GM18498 (cell line): ENCODE measurements around the gene MOBP.
A peak's percentile ranks its signal among the peaks of the same experiment; 100 is the strongest.
"Not testable (repeated sequence)": the region's sequence is repeated elsewhere in the genome, so short reads cannot be mapped to it uniquely, and the experiment has no call there.

Source experiments
- ATAC-seq: cut with Tn5 transposase; IDR thresholded peaks from one replicate; pipeline ENCODE4 v1.9.1; 2021; ENCODE audit warnings: mild to moderate bottlenecking, moderate library complexity; ENCODE audit not compliant: unreplicated experiment

Gene MOBP, protein sequence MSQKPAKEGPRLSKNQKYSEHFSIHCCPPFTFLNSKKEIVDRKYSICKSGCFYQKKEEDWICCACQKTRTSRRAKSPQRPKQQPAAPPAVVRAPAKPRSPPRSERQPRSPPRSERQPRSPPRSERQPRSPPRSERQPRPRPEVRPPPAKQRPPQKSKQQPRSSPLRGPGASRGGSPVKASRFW

DNA sequence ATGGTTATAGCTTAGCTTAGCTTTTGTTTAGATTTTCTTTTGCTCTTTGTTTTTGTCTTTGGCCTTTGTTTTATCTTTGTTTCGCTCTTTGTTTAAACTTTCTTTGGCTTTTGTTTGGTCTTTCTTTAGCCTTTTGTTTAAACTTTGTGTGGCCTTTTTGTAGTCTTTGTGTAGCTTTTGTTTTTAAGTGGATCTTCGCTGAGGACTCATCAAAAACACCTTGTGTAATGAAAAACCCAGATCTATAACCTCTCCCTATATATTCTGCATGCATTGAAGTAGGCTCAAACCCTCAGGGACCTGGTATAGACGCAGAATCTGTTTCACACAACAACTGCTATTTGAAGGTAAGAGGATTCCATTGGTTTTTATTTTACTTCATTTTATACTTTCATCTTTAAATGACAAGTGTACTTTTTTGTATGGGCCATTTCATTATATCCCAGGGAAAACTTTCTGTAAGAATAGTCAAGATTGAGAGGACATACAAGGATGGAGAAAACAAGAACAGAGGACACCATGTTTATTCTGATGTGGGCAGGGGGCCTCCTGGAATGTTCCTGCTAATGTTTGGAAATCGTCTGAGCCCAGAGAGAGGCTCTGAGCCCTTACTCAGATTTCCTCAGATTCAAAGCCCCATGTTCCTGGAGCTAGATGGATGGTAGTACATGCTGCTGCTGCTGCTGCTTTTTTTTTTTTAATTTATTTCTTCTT, at the start of gene MOBP:
MOBP (plus strand) TSS at position 287 of the 714 bp plus-strand sequence. CDS start 34,390 bp downstream, outside the sequence.
- ATAC-seq: no peak

DNA sequence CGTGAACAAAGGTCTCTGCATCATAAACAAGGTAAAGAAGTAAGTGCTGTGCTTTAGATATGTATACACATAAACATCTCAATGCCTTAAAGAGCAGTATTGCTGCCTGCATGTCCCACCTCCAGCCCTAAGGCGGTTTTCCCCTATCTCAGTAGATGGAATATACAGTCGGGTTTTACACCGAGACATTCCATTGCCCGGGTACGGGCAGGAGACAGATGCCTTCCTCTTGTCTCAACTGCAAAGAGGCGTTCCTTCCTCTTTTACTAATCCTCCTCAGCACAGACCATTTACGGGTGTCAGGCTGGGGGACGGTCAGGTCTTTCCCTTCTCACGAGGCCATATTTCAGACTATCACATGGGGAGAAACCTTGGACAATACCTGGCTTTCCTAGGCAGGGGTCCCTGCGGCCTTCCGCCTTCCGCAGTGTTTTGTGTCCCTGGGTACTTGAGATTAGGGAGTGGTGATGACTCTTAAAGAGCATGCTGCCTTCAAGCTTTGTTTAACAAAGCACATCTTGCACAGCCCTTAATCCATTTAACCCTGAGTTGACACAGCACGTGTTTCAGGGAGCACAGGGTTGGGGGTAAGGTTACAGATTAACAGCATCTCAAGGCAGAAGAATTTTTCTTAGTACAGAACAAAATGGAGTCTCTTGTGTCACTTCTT, 48.8 kb upstream of the MOBP start:
- not testable (repeated sequence) for ATAC-seq

DNA sequence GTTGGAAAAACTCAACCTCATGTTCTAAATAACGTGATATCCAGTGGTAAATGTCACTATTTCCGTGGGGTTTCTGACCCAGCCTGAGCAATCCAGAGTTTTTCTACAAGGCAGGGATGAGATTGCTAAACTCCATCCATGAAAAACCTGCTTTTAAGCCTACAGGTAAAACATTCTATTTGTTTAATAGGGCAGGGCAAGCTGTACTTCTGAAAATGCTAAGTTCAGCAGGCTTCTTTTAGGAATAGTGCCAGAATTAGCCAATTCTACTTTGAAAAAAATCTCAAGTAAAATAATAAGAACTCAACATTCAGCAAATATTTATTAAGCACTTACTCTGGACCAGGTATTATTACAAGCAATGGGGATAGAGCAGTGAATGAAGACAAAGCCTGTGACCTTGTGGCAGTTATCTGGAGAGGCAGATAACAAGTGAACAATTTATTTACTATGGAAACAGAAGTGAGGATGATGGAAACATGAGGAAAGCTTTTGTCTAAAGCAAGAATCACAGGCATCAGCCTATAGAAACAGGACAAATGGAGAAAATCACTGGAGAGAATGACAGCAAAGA, 47.7 kb upstream of the MOBP start:
- no peak for ATAC-seq

DNA sequence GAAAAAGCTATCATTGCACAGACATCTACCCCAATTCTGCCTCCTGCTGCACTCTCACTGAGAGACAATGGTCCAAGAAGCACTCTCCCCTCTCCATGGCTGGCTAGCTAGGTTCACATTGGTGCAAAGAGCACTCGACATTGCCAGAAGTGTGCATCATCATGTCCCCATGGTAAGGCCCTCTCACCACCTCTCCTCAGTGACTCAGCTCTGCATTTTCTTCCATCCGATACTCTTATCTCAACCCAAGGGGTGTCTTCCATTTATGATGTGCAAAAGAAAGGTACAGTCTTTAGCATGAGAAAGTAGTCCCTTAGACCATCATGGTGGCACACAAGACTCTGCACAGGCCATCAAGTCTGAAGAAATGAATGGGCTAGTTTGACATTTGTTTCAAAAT, 46.9 kb upstream of the MOBP start:
- ATAC-seq: no peak

DNA sequence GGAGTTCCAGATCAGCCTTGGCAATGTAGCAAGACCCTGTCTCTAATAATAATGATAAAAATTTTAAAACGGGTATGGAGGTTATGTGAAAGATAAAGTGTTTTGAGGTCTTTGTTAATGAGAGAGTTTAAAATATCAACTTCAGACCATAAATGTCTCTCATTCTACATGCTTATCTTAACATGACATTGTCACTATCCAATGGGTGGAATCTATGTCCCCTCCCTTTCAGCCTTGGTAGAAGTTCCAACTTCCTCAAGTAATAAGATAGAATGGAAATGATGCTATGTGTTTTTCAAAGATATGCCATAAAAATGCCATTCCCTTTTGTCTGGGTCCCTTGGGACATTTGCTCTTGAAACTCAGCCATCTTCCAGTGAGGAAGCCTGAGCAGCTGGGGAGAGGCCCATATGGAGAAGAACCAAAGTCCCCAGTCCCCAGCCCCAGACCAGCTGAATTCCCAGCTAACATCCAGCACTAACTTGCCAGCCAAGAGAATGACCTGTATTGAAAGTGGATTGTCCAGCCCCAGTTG, 44.0 kb upstream of the MOBP start:
- ATAC-seq: no peak

DNA sequence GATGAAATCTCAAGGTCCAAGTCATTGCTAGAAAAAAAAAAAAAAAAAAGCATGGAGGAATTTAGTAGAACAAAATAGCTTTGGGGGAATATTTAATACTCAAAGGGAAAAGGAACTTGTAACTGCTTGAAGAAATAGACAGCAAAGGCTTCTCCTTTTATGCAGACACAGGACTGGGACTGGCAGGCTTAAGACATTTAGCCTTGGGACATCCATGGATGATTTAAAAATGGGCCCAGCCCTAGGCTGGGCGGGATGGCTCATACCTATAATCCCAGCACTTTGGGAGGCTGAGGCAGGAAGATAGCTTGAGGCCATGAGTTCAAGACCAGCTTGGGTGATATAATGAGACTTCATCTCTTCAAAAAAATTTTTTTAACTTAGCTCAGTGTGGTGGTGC, 41.2 kb upstream of the MOBP start:
- ATAC-seq: no peak

DNA sequence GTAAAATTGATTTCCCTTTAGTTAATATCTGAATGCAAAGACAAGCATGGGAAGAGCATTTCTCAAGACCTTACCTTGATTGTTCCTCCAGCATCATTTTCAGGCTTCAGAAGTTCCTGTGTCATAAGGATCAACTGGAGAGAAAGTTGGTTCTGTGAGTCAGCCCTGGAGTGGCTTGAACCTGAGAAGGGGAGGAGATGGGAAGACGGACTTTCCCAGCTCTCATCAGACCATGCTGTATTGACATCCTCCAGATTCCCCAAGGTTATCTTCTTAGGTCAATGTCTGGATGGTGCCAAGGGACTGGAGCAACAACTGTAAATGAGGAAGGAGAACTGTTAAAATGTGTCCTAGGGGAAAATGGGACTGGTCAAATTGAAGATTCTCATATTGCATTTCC, 40.0 kb upstream of the MOBP start:
- no peak for ATAC-seq

DNA sequence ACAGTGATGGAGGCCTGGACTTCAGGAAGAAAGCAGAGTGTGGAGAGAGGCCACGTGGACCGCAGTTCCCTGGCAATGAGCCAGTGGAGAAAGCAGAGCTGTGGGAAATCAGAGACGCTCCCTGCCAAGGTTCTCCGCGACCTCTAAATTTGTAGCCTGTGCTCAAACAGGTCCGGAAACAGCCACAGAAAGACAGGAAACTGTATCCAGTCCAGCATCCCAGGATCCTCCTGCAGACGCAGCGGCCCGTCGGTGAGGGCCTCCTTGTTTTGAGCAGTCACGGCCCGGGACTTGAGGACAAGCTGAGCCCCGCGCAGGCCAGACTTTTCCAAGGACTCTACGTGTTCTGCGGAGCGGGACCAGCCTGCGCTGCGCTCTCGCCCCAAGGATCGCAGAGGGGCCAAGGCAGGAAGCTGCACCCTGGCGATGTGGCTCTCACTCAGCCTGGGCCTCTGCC, 38.7 kb upstream of the MOBP start:
- ATAC-seq: no peak

DNA sequence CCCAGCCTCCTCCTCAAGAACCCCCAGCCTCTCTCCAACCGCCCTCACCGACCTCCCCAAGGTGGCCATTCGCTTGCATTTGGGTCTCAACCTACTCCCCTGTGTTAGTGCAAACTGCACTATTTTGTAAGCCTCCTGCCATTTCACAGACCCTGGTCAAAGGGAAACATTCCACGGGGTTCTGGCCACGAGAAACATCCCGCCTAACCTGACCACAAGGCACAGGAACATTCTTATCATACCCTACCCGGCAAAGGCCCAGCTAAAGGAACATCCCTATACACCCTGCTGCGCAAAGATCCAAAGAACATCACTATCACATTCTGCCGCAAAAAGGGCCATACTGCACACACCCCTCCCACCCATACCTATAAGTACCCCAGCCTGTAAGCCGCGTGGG, 38.0 kb upstream of the MOBP start:
- no peak for ATAC-seq

DNA sequence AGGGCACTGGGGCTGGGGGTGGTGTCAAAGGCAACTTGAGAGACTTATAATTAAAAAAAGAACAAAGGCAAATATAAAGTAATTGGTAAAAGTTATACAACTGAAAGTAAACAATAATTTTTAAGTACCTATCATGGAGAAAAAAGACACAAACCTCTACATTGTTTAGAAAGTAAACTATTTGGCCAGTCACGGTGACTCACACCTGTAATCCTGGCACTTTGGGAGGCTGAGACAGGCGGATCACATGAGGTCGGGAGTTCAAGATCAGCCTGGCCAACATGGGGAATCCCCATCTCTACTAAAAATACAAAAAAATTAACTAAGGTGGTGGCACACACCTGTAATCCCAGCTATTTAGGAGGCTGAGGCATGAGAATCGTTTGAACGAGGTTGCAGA, 35.1 kb upstream of the MOBP start:
- ATAC-seq: no peak

DNA sequence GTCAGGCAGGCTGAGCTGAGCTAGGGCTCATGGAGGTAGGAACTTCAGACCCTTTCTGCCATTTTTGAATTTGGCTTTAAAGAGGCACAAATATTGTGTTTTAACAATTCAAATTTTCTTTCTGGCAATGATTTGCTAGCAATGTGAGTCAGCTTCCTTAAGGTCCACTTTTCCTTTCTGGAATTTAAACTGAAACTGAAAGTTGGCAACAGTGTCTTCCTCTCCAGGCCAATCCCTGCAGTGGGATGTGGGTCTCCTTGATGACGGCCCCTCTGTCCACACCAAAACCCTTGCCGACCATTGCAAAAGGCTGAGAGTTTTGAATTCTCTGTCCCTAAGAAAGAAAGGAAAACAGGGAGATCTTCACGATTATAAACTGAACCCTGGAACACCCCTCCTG, 33.8 kb upstream of the MOBP start:
- no peak for ATAC-seq

DNA sequence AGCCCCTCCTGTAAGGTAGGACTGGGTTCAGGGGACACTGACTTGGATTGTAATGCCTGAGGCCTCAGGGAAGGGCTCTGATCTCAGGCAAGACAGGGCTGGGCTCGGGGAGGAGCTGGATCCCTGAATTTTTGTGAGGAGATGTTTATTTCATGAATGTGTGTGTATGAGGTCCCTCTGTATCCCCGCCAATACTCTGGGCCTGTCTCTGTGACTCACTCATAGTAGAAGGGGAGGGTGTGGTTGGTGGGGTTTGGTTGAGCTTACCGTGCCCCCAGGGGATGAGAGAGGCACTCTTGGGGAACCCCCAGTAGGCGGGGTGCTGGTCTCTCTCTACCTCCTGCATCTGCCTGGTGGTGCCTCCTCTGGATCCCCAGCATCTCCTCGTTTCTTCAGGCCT, 32.9 kb upstream of the MOBP start:
- ATAC-seq: no peak

DNA sequence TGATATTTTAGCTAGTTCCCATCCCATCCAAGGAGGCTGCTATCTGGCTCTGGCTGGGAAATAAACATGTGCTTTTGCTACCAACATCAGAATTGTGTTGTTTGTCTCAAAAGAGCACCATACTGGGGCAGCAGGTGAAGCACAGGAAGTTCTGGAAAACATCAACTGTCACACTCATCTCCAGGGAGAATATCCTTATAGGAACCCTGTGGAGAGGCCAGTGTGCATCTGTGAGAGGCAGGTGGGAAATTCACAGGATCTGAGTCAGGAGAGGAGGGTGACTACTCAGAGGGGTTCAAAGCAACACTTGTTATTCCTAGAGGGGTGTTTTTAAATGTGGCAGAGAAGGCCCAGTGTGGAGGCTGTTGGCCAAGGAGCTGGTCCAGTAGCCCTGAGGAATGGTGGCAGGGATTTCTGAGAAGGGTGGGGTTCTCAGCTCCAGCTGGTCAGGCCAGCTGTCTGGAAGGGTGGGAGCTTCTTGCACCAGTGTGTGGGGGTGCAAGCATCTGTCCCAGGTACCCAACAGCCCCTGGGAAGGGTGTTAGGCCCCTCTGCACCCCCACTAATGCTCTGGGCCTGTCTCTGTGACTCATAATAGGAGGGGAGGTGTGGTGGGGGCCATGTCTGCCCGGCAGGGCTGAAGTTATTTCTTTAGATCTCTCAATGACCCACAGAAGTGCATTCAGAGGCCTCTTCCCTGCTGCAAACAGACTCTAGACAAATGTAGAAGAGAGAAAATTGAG, 32.3 kb upstream of the MOBP start:
- ATAC-seq: no peak

DNA sequence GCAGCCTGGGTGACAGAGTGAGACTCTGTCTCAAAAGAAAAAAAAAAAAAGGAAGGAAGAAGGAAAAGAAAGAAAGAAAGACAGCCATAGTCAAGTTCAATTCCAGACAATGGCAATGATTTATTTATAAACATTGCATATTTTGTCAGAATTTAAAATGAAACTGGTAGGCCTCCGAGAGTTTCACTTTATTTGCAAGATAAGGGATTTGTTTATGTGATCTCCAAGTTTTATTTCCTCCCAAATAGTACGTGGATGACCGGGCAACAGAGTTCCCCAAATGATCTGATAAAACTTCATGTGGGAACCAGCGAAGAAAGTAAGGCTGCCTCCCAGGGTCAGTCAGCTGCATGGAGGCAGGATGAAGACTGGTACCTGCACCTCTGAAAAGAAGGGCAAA, 28.6 kb upstream of the MOBP start:
- no peak for ATAC-seq

DNA sequence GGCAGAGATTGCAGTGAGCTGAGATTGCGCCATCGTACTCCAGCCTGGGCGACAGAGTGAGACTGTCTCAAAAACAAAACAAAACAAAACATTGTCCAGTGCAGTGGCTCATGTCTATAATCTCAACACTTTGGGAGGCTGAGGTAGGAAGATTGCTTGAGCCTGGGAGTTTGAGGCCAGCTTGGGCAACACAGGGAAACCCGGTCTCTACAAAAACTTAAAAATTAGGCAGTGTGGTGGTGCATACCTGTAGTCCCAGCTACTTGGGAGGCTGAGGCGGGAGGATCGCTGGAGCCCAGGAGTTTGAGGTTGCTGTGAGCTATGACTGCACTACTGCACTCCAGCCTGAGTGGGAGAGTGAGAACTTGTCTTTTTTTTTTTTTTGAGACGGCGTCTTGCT, 27.2 kb upstream of the MOBP start:
- ATAC-seq: no peak

DNA sequence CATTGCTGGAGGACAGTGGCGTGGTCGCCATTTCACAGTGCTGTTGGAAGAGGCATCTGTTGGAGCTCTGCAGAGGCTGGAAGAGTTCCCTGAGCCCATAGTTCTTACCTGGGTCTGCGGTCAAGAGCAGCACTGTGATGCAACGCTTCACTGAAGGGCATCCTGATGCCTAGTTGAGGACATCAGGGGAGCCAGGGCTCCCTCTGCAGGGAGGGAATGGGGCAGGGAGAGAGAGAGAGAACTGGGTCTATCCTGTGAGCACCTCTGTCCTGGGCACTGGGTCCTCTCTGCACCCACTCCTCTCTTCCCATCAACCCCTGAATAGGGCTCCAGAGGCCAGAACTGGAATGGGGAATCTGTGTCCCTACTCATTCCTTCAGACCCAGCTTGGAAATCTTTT, 23.9 kb upstream of the MOBP start:
- no peak for ATAC-seq

DNA sequence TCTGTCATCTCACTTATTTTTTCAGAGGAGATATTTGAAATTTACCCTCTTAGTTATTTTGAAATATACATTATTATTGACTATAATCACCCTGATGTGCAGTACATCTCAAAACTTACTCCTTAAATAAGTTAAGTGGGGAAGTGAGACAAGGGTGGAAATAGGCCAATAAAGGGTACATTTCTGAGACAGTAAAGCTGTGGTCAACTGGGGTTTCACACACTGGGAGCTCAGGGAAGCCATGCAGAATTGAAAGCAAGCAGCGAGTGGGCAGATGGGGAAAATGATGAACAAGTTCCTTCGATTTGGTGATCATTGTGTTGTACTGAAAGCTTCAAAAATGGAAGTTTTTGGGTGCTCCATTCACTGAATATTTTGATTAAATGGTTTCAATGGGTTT, 21.6 kb upstream of the MOBP start:
- no peak for ATAC-seq

DNA sequence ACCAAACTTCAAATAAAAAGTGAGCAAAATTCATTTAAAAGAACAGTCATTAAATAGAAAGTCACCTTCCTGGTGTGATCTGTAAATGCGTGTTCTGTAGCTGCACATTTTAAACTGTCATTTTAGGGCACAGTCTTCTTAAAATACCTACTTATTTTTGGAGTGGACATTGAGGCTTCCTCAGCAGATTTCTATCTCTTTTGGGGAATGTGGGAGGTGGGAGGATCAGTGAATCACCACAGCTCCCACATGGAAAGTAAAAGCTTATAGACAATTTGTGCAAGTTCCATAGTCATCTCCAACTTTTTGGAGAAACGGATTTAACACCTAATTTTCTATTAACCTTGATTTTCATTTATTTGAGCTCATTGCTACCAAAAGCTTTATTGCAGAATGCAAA, 21.0 kb upstream of the MOBP start:
- ATAC-seq: no peak

DNA sequence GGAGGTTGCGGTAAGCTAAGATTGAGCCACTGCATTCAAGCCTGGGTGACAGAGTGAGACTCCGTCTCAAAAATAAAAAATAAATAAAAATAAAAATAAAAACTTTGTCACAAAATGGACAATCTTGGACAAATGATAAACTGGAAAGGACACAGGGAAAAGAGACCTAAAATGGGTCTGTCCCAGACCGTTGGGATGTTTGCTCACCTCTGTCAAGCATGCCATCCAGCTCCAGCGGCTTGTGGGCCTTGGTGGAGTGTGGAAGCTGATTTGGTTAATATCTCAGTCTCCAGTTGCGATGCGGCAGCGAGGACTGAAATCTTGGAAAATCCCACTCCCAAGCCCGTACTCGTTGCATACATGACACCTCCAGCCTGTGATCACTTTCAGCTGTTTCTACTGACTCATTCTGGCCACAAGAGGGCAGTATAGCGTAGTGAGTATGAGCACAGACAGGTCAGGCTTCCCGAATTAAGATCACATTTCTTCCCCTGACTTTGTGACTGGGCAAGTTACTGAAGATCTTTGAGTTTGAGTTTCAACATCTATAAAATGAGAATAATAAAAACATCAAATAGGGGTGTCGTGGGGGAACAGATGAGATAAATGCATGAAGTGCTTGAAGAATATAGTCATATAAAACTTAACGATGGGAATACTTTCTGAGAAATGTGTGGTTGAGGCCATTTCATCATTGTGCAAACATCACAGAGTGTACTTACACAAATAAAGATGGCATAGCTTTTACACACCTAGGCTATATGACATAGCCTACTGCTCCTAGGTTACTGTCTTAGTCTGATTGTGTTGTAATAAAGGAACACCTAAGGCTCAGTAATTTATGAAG, 19.6 kb upstream of the MOBP start:
- ATAC-seq: peak; percentile 84
